NCI-H748 (cell line): ENCODE data around the gene NBR1.
"Not testable (repeated sequence)": the region's sequence is repeated elsewhere in the genome, so short reads cannot be mapped to it uniquely, and the experiment has no call there.

ENCODE experiments used
- DNase-seq: peaks from one replicate; lab custom pipeline; 2025; ENCODE audit not compliant: unreplicated experiment; lab: John Stamatoyannopoulos, UW

The NBR1 gene

DNA sequence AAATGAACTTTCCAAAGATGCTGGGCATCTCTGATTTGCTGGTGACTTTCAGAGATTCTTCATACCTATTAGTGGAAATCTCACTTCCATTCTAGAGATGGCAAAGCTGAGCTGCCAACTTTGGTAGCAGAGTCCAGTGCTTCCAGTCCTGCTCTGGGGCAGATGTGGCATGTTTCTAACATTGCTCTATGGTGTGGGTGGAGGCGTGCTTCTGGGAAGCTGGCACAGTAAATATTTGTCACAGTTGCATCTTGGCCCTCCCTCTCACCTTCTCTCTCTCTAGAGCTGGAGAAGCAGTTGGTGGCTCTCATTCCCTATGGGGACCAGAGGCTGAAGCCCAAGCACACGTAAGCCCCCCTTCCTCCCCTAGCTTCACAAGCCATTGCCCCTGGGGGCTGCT is 42.5 kb downstream of the NBR1 start:
- no peak for DNase-seq

DNA sequence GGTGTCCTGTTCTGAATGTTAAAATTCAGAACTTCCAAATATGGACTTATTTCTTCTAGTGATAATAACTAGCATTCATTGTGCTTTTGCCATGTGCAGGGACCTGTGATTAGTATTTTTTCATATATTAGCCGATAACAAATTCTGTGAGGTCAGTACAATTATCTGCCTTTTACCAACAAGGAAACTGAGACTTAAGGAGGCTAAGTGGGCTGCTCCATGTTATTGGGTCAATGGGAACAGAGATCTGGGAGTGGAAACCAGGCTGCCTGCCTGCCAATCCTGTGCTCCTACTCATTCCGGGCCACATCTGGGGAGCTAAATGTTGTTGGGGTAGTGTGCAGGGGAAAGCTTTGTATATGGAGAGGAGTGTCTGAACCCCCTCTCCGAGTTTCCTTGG is 44.3 kb downstream of the NBR1 start:
- DNase-seq, result no peak

DNA sequence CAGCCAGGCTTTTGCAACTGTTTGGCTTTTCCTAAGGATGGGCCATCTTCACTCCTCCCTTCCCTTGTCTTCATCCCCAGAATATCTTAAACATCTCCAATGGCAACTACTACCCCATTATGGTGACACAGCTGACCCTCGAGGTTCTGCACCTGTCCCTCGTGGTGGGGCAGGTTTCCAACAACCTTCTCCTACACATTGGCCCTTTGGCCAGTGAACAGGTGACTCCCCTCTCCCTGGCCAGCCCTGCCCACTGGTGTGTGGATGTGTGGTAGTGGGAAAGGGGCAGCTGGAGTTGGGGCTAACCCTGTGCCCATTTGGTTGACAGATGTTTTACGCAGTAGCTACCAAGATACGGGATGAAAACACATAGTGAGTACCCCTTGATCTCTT is 45.4 kb downstream of the NBR1 start:
- DNase-seq, result no peak

DNA sequence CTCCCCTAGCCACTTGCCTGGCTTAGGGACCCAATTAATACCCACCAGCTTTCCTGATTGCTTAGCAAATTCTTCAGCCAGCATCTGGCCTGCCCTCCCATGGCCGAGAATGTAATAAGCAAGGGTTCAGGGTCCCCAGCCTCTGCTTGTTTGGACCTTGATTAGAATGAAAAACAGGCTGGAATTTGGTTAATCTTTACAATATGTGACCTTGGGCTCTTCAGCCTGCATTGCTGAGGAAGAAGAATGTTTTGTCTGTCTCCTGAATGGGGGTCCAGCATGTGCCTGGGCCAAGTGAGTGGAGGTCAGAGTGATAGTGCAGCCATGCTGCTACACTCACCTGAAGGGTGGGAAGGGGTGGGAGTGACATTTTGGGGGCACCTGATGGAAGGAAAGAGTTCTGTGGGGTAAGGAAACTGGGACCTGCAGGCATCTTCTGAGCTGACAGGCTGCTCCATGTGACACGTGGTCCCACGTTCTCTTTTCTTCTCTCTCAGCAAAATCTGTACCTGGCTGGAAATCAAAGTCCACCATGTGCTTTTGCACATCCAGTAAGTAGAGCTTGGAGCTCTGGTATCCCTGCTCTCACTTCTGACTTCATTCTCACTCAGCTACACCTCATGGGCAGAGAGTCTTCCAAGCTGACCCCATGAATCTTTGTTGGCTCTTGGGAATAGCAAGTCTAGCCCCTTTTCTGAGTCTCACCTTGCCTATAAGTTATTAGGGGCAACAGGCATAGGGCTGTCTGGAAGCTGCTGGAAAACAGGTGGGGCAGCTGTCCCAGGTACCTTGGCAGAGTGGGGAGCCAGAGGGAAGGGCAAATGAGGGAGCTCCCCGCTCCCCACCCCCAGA is 46.0 kb downstream of the NBR1 start:
- DNase-seq, result no peak

DNA sequence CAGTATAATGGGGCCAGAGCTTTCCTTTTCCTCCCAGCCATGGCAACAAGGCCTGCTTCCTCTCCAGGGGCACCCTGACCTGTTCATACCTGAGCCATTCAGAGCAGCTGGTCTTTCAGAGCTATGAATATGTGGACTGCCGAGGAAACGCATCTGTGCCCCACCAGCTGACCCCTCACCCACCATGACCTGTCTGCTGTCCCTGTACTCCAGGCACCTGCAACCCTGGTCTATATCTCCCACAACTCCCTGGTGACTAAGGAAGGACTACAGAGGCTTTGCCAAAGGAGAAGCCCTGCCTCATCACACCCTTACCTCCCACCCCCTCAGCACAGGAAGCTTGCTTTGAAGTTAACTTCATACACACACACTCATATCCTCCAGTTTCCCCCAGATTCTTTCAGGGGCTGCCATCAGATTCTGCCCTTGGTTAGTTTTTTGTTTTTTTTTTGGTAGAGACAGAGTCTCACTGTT is 46.6 kb downstream of the NBR1 start:
- DNase-seq, result no peak

DNA sequence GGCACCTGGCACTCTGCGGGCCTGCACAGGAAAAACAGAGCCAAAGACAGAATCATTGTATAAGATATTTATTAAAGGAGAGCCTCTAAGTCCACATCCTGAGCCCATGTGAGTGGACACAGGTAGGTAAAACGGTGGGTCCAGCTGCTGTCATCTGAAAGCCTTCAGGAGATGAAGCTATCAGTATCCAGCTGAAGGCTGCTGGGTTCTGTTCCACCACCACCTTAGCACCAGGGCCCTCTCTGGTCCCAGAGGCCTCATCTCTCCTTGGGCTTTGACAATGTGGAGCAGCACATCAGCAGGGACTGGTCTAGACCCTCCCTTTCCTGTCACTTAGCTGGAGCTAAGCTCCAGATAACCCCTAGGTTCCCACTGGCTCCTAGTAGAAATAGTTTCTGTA is 48.0 kb downstream of the NBR1 start:
- no peak for DNase-seq

DNA sequence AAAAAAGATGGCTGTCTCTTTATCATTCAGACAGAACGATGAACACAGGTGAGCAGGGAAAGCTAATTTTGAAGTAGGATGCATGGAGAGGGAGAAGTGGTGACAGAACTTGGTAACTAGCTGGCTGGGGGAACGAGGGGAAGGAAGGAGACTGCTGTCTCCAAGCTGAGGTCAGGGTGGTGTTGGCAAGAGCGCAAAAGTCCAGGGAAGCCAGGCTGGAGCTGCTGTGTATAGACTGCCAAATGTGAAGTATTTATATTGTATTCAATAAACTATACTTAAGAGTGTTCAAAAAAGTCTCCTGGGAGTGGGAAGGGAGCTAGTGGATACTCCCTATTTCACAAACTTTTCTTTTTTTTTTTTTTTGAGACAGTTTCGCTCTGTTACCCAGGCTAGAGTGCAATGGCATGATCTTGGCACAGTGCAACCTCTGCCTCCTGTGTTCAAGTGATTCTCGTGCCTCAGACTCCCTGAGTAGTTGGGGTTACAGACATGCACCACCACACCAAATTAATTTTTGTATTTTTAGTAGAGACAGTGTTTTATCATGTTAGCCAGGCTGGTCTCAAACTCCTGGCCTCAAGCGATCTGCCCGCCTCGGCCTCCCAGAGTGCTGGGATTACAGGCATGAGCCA is 48.8 kb downstream of the NBR1 start:
- DNase-seq, result no peak

DNA sequence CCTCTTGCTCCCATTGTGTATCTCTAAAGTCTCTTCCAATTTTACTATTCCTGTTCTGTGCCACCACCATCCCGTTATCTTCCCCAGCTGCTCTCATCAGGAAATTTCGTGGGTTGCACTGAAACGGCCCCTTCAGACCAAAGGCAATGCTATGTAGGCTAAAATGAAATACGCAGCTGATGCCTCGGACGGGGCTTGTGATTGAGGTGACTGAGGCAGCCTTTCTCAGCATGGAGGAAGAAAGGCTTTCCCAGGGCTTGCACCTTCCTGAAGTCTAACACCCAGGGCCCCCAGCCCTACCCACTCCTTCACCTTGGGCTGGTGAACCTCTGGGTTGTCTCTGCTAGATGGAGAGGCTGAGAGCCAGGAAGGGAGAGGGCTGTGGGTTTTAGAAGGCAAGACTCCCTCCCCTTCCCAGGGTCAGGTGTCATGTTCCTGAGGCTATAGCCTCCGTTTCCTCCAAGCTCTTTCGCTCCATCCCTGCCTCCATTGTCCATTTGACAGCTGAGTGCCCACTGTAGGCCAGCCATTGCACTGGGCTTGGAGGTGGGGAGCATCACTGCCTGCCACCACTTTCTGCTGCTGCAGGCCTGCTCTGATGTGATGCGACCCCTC is 49.6 kb downstream of the NBR1 start:
- no peak for DNase-seq

DNA sequence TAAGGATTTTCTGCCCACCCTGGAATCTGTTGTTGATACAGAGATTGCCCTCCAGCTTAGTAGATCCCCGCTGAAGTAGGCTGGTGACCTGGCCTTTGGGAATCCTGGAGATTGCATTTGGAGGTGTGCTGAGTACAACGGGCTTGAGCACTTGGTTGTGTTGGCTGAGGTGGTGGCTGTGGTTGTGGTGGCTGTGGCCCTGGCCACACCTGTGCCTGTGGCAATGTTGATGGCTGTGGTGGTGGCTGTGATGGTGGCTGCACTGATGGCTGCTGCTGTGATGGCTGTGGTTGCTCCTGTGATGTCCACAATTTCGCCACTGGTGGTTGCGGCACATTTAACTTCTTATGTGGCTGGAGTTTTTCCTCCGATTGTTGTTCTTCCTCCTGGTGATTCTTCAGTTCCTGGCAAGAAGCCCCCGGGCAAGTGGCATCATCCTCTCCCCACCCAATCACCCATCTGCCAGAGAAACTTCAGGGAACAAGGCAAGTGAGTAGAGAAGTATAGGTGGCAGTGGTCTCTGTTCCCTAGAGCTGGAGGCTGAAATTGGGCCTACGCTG is 53.2 kb downstream of the NBR1 start:
- DNase-seq, result no peak

DNA sequence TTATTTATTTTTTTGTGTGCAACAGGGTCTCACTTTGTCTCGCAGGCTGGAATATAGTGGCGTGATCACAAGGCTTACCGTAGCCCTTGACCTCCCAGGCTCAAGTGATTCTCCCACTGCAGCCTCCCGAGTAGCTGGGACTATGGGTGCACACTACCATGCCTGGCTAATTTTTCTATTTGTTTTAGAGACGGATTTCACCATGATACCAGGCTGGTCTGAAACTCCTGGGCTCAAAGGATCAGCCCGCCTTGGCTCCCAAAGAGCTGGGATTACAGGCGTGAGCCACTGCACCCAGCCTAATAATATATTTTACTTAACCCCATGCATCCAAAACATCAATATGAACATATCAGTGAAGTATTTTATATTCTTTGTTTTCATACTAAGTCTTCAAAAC is 55.4 kb downstream of the NBR1 start:
- no peak for DNase-seq

DNA sequence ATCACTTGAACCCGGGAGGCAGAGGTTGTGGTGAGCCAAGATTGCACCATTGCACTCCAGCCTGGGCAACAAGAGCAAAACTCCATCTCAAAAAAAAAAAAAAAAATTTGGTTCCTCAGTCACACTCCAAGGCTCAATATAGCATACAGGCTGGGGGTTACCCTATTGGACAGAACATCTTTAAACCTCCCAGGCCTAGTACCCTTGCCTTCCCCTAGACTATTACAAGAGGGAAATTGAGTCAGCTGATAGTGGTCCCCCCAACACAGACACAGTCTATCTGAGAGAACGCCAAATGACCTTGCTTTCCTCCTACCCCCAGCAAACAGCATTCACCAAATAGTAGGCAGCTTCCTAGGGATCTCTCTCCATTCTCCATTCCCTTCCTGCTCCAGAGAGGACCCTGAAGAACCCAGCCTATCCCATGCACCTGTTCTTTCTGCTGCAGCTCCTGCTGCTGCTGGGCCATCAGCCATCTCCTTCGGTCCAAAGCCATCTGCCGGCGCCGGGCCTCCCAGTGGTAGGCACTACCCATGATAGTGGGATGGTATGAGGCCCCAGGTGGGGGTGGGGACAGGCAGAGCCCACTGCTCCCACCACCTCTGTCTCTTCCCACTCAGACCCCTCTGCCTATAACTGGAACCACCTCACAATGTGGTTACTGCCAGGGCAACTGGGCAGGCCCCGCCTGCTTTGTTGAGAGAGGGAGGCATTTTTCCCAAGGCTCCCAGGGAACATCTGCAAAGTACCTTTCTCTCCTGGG is 57.2 kb downstream of the NBR1 start, which contains the start of gene CCDC200:
CCDC200 (minus strand) TSS at position 604 of the 763 bp plus-strand sequence; CDS start at position 535, 69 bp downstream.
- DNase-seq, result not testable (repeated sequence)

DNA sequence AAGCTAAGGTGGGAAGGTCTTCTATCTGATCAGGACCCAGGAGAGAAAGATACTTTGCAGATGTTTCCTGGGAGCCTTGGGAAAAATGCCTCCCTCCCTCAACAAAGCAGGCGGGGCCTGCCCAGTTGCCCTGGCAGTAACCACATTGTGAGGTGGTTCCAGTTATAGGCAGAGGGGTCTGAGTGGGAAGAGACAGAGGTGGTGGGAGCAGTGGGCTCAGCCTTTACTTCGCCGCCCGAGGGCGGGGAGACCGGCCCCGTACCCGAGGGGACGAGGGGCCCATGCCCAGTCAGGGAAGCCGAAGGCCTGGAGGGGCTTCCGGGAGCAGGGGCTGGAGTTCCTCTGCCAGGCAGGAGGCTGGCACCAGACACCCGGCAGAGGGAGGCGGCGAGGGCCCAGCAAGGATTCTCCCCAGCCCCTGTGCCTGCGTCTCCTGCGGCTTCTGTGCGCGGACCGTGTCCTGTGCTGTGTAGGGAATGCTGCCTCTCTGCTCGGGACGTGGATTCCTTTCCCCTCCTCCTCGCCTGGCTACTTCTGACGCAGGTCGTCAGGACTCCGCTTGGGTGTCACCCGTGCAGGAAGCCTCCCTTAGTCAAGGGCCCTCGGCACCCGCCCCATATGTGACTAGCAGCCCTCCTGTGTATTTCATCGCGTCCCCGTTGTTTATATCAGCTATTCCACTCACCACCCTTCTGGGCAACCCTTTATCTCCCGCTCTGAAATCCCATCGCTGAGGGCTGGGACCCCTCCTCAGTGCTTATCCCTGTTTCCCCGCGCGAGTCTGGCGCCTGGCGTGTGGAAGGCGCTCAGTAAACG is 60.4 kb downstream of the NBR1 start:
- not testable (repeated sequence) for DNase-seq

DNA sequence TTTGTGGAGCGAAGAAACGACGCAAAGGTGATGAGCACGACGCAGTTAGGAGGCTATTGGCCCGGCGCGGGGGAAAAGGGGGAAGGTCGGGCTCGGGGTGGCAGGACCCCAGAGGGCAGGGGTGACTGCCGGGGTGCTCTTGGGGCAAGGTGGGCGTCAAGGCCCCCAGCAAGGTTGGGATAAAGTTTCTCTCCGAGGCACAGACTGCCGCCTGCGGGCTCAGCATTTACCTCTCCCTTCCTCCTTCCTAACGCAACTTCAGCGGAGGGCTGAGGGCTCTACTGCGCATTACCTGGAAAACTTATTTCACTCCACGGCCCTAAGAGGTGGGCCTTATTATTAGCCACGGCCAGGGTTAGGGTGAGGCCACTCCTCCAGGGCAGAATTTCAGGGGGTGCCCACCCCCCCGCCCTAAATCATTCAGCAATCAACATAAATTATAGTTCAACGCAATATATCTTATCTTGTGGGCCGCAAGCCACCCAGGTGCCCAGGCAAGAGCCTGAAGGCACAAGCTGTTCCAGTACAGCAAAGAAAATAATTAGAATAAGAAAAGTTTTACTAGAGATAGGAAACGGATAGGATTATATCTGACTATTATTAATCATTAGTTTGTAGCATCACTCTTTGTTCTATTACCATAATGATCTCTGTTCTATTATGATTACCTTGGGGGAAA is 61.1 kb downstream of the NBR1 start:
- not testable (repeated sequence) for DNase-seq

DNA sequence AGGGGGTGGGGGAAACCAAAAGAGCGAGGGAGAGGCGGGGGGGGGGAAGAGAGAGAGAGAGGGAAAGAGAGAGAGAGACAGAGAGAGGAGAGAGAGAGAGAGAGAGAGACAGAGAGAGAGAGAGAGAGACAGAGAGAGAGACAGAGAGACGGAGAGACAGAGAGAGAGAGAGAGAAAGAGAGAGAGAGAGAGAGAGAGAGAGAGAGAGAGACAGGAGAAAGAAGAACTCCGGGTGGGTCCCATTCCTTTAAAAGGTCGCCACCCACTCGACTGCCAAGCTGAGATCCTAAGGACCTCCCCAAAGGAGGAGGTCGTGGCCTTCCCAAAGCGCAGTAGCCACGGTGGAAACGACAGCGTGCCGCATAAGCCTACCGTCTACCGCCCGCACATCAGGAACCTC is 62.2 kb downstream of the NBR1 start:
- DNase-seq, result not testable (repeated sequence)

DNA sequence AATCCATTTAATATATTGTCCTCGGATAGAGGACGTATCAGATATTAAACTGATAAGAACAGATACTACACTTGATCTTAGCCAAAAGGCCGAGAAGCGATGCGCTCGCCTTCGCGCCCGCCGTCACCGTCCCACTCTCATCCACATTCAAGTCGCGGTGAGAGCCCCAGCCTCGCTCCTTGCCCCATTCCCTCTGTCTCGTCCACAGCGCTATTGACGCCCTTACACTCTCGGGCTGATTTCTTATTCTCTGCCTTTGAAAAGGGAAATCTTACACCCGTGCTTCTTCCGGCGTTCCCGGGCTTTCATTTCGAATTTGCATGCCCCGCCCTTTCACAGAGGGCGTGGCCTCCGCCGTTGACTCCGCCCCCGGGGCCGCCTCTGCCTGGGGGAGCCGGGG is 62.9 kb downstream of the NBR1 start, which contains the start of gene RNU2-1:
RNU2-1 (minus strand) TSS at position 101 of the 400 bp plus-strand sequence.
- DNase-seq, result not testable (repeated sequence)

DNA sequence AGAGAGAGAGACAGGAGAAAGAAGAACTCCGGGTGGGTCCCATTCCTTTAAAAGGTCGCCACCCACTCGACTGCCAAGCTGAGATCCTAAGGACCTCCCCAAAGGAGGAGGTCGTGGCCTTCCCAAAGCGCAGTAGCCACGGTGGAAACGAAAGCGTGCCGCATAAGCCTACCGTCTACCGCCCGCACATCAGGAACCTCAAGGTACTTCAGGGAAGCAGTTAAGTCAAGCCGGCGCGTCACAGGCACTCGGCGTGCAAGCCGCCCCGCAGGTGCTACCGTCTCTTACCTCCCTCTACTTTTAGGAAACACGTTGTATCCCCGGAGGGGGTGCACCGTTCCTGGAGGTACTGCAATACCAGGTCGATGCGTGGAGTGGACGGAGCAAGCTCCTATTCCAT is 68.6 kb downstream of the NBR1 start:
- not testable (repeated sequence) for DNase-seq

DNA sequence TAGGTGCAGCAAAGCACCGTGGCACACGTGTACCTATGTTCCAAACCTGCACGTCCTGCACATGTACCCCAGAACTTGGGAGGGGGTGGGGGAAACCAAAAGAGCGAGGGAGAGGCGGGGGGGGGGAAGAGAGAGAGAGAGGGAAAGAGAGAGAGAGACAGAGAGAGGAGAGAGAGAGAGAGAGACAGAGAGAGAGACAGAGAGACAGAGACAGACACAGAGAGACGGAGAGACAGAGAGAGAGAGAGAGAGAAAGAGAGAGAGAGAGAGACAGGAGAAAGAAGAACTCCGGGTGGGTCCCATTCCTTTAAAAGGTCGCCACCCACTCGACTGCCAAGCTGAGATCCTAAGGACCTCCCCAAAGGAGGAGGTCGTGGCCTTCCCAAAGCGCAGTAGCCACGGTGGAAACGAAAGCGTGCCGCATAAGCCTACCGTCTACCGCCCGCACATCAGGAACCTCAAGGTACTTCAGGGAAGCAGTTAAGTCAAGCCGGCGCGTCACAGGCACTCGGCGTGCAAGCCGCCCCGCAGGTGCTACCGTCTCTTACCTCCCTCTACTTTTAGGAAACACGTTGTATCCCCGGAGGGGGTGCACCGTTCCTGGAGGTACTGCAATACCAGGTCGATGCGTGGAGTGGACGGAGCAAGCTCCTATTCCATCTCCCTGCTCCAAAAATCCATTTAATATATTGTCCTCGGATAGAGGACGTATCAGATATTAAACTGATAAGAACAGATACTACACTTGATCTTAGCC is 69.8 kb downstream of the NBR1 start:
- not testable (repeated sequence) for DNase-seq

DNA sequence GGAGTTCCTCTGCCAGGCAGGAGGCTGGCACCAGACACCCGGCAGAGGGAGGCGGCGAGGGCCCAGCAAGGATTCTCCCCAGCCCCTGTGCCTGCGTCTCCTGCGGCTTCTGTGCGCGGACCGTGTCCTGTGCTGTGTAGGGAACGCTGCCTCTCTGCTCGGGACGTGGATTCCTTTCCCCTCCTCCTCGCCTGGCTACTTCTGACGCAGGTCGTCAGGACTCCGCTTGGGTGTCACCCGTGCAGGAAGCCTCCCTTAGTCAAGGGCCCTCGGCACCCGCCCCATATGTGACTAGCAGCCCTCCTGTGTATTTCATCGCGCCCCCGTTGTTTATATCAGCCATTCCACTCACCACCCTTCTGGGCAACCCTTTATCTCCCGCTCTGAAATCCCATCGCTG is 75.4 kb downstream of the NBR1 start:
- DNase-seq, result not testable (repeated sequence)
